HFFc6 (cell line): ENCODE results near the gene KCND1. TPM values are rescaled to one million over a fixed set of nuclear protein-coding genes. Genes with fewer than 3 reads are reported as not detected.

Source experiments
- DNase-seq: peaks from one replicate; pipeline ENCODE4 v3.0.0-alpha.2; 2018
- H3K27ac Mint-ChIP-seq: 2 replicates; pipeline ENCODE4 v1.8.0; 2020; ENCODE audit warnings: mild to moderate bottlenecking, mixed read lengths
- H3K27me3 Mint-ChIP-seq: 2 replicates; pipeline ENCODE4 v1.8.0; 2021; ENCODE audit warnings: mild to moderate bottlenecking, moderate library complexity, mixed read lengths; ENCODE audit not compliant: insufficient read depth
- H3K36me3 Mint-ChIP-seq: 2 replicates; pipeline ENCODE4 v1.8.0; 2021; ENCODE audit warnings: low read depth, mixed read lengths
- H3K4me1 Mint-ChIP-seq: 2 replicates; pipeline ENCODE4 v1.8.0; 2020; ENCODE audit warnings: low read depth, mixed read lengths
- H3K4me3 Mint-ChIP-seq: 2 replicates; pipeline ENCODE4 v1.8.0; 2020; ENCODE audit warnings: mild to moderate bottlenecking, moderate library complexity, mixed read lengths
- H3K9me3 Mint-ChIP-seq: 2 replicates; pipeline ENCODE4 v1.8.0; 2020; ENCODE audit warnings: mild to moderate bottlenecking, mixed read lengths
- total RNA-seq, 6 experiments: library from RNA; stranded (reverse); fragmentation: NEBNext Ultra II Directional; extraction: Animal tissue kit (Norgen Biotek cat#: 25700); gene quantifications; 2 replicates in 1 of 6; 3 replicates in 5 of 6; pipeline ENCODE4 v1.2.3, GENCODE V29; 2021
- TF ChIP-seq, protein P1 (sequence below): fragments of 200-600 bp; sonication (generic); IDR thresholded peaks from 2 replicates; pipeline ENCODE4 v1.5.0; 2021; ENCODE audit warnings: antibody characterized with exemption, mild to moderate bottlenecking

Gene KCND1
- total RNA-seq, 6 experiments from 2014 or later, result 3.0 to 6.2 (median 5.4) TPM

DNA sequence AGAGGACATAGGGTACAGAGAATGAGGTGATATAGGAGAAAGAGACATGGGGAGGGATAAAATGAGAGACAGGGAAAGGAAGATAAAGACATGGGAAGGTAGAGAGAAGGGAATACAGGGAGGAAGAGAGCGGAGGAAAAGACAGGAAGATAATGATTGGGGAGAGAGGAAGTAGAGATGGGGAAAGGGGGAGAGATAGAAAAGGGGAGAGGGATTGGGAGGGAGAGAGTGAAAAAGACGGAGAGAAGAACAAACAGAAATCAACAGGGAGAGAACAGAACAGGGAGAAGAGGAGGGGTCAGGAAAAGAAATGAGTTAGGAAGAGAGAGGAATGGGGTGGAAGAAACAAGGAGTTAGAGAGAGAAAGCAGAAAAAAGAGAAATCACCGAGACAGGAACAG lies 25.8 kb upstream of the KCND1 start:
- Mint-ChIP-seq H3K27ac (no peak overlapping the region), H3K9me3 (no peaks in the 10 kb centered on the region), H3K27me3 (no peaks in the 10 kb centered on the region; the same call in 1 of the 2 replicates), H3K4me1 (peaks cover 12% of the 10 kb centered on the region), H3K4me3 (no peak overlapping the region), H3K36me3 (peaks cover 29% of the 10 kb centered on the region; the same call in 1 of the 2 replicates)
- TF ChIP-seq, protein P1, sequence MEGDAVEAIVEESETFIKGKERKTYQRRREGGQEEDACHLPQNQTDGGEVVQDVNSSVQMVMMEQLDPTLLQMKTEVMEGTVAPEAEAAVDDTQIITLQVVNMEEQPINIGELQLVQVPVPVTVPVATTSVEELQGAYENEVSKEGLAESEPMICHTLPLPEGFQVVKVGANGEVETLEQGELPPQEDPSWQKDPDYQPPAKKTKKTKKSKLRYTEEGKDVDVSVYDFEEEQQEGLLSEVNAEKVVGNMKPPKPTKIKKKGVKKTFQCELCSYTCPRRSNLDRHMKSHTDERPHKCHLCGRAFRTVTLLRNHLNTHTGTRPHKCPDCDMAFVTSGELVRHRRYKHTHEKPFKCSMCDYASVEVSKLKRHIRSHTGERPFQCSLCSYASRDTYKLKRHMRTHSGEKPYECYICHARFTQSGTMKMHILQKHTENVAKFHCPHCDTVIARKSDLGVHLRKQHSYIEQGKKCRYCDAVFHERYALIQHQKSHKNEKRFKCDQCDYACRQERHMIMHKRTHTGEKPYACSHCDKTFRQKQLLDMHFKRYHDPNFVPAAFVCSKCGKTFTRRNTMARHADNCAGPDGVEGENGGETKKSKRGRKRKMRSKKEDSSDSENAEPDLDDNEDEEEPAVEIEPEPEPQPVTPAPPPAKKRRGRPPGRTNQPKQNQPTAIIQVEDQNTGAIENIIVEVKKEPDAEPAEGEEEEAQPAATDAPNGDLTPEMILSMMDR, result no peak
- no peak for DNase-seq

GRCh38 chrX:48996969-48997368 lies 25.3 kb upstream of the KCND1 start:
- Mint-ChIP-seq H3K27ac (no peak overlapping the region), H3K27me3 (no peaks in the 10 kb centered on the region; the same call in 1 of the 2 replicates), H3K9me3 (no peaks in the 10 kb centered on the region), H3K36me3 (peaks cover 29% of the 10 kb centered on the region; the same call in 1 of the 2 replicates), H3K4me1 (peaks cover 12% of the 10 kb centered on the region), H3K4me3 (no peak overlapping the region)
- TF ChIP-seq, protein P1, result no peak
- no peak for DNase-seq

DNA sequence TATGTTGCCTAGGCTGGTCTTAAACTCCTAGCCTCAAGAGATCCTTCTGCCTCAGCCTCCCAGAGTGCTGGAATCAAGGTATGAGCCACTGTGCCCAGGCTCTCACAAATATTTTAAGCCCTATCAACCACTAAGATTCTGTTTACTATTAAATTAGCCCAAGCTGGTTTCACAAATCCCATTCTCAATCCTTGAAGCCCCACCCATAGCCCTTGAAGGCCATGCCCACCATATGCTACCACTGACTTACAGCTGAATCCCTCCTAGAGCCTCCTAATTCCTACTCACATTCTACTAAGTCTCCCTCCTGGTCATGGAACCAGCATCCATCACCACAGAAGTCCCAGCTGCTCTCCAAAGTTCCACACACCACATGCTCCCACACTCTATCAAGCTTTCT lies 20.7 kb upstream of the KCND1 start:
- no peak for DNase-seq
- H3K27me3 Mint-ChIP-seq, result no peaks in the 10 kb centered on the region; the same call in 1 of the 2 replicates
- H3K27ac Mint-ChIP-seq, result no peak overlapping the region
- no peaks in the 10 kb centered on the region for H3K4me1 Mint-ChIP-seq
- H3K36me3 Mint-ChIP-seq, result peaks cover 15% of the 10 kb centered on the region; the same call in 1 of the 2 replicates
- no peak overlapping the region for H3K4me3 Mint-ChIP-seq
- TF ChIP-seq, protein P1, result no peak
- no peaks in the 10 kb centered on the region for H3K9me3 Mint-ChIP-seq

GRCh38 chrX:48989483-48989882 lies 17.8 kb upstream of the KCND1 start:
- Mint-ChIP-seq H3K9me3 (no peaks in the 10 kb centered on the region), H3K36me3 (peaks cover 6% of the 10 kb centered on the region; the same call in 1 of the 2 replicates)
- DNase-seq, result no peak

GRCh38 chrX:48983896-48984295 lies 12.3 kb upstream of the KCND1 start:
- TF ChIP-seq, protein P1, result no peak
- Mint-ChIP-seq H3K36me3 (peaks cover 22% of the 10 kb centered on the region), H3K27ac (no peak overlapping the region), H3K9me3 (no peaks in the 10 kb centered on the region), H3K4me1 (no peaks in the 10 kb centered on the region), H3K27me3 (no peaks in the 10 kb centered on the region; the same call in 1 of the 2 replicates), H3K4me3 (no peak overlapping the region)
- no peak for DNase-seq

More at GRCh38 chrX:48989483-48989882, 17.8 kb upstream of the KCND1 start:
- H3K4me3 Mint-ChIP-seq, result no peak overlapping the region
- TF ChIP-seq, protein P1, result no peak
- H3K27ac Mint-ChIP-seq, result no peak overlapping the region
- no peaks in the 10 kb centered on the region for H3K4me1 Mint-ChIP-seq
- no peaks in the 10 kb centered on the region; the same call in 1 of the 2 replicates for H3K27me3 Mint-ChIP-seq
